Keratinocyte (primary cell): ENCODE results near the gene DMRT2. TPM values are rescaled to one million over a fixed set of nuclear protein-coding genes. Genes with fewer than 3 reads are reported as not detected.

Source experiments
- DNase-seq: peaks from one replicate; pipeline ENCODE4 v3.0.0-alpha.2; 2011; ENCODE audit warnings: low read depth, missing footprints, low spot score
- FAIRE-seq: peaks from 2 replicates; lab custom pipeline; 2011; peaks lifted over from hg19 to GRCh38; lab: Jason Lieb, UNC
- H2AFZ ChIP-seq: 2 replicates; pipeline ENCODE4 v1.6.0; 2012; ENCODE audit warnings: low read length, control low read depth, inconsistent platforms; ENCODE audit not compliant: control insufficient read depth
- H3K27ac ChIP-seq: 2 replicates; pipeline ENCODE4 v1.5.1; 2011; ENCODE audit warnings: low read length; ENCODE audit not compliant: control insufficient read depth, insufficient read depth
- H3K27me3 ChIP-seq: 3 replicates; pipeline ENCODE4 v1.6.0; 2011; ENCODE audit warnings: low read length; ENCODE audit not compliant: control insufficient read depth, insufficient read depth; ENCODE audit errors: extremely low read depth
- H3K36me3 ChIP-seq, 2 experiments: 2 replicates in 1 of 2; 3 replicates in 1 of 2; pipeline ENCODE4 v1.5.1; 2011; ENCODE audit warnings: low read length in 2 of 2, mild to moderate bottlenecking in 1 of 2; ENCODE audit not compliant: control insufficient read depth in 2 of 2, insufficient read depth in 2 of 2; ENCODE audit errors: extremely low read depth in 1 of 2
- H3K4me1 ChIP-seq: 3 replicates; pipeline ENCODE4 v1.5.1; 2011; ENCODE audit warnings: low read length; ENCODE audit not compliant: control insufficient read depth, insufficient read depth; ENCODE audit errors: extremely low read depth
- H3K4me2 ChIP-seq: 3 replicates; pipeline ENCODE4 v1.6.0; 2011; ENCODE audit warnings: low read depth, low read length; ENCODE audit not compliant: control insufficient read depth, insufficient read depth; ENCODE audit errors: extremely low read depth
- H3K4me3 ChIP-seq, 3 experiments: fragments of 200-600 bp in 1 of 3; sonication (generic) in 1 of 3; 2 replicates in 2 of 3; 3 replicates in 1 of 3; pipeline ENCODE4 v1.5.1; 2011 to 2016; ENCODE audit warnings: low read length in 3 of 3, mild to moderate bottlenecking in 3 of 3, control low read depth in 2 of 3, inconsistent platforms in 1 of 3, low read depth in 1 of 3, mixed read lengths in 1 of 3, mixed run types in 1 of 3, moderate library complexity in 1 of 3; ENCODE audit not compliant: control insufficient read depth in 2 of 3, insufficient read depth in 2 of 3; ENCODE audit errors: extremely low read depth in 1 of 3
- H3K79me2 ChIP-seq: 2 replicates; pipeline ENCODE4 v1.6.0; 2012; ENCODE audit warnings: low read length; ENCODE audit not compliant: control insufficient read depth, insufficient read depth
- H3K9ac ChIP-seq: 3 replicates; pipeline ENCODE4 v1.6.0; 2011; ENCODE audit warnings: low read length; ENCODE audit not compliant: control insufficient read depth, insufficient read depth; ENCODE audit errors: extremely low read depth
- H3K9me1 ChIP-seq: 3 replicates; pipeline ENCODE4 v1.6.0; 2011; ENCODE audit warnings: low read length; ENCODE audit not compliant: control insufficient read depth, insufficient read depth; ENCODE audit errors: extremely low read depth
- H3K9me3 ChIP-seq: 2 replicates; pipeline ENCODE4 v1.5.1; 2012; ENCODE audit warnings: low read depth, low read length; ENCODE audit not compliant: control insufficient read depth
- H4K20me1 ChIP-seq: 3 replicates; pipeline ENCODE4 v1.6.0; 2011; ENCODE audit warnings: low read length; ENCODE audit not compliant: control insufficient read depth, insufficient read depth; ENCODE audit errors: extremely low read depth
- CTCF ChIP-seq, 3 experiments: IDR thresholded peaks in 1 of 3; conservative IDR thresholded peaks in 1 of 3; optimal IDR thresholded peaks in 1 of 3; 2 replicates in 2 of 3; 3 replicates in 1 of 3; pipeline versions ENCODE3 to v1.5.1; 2011; ENCODE audit warnings: low read length in 3 of 3, mild to moderate bottlenecking in 3 of 3, moderate library complexity in 2 of 3, control low read depth in 1 of 3, inconsistent platforms in 1 of 3; ENCODE audit not compliant: insufficient read depth in 2 of 3; ENCODE audit errors: extremely low read depth in 1 of 3
- EZH2 ChIP-seq: IDR thresholded peaks from one replicate; pipeline ENCODE4 v1.6.1; 2012; ENCODE audit warnings: inconsistent platforms, mild to moderate bottlenecking, low read length, moderate library complexity
- dilution Hi-C: fragments of 300-500 bp; cut with MboI; formaldehyde crosslinking; loops from one replicate; pipeline ENCODE4 v1.7.0; 2020; ENCODE audit warnings: low sequenced_read_pairs; ENCODE audit not compliant: extremely low pct_ligation_motif_present
- polyA plus RNA-seq, 5 experiments: library from polyadenylated mRNA; depleted of rRNA in 3 of 5; stranded (reverse) in 3 of 5; stranded (forward) in 1 of 5; unstranded in 1 of 5; fragments of >200 nt; gene quantifications; 1 replicate in 1 of 5; 2 replicates in 3 of 5; 3 replicates in 1 of 5; pipeline versions ENCODE4 v1.2.1 to v1.2.3, GENCODE V29; 2011 to 2012; ENCODE audit warnings: missing spikeins in 2 of 5, low read depth in 1 of 5, low replicate concordance in 1 of 5

Gene DMRT2
- polyA plus RNA-seq, 1 donor (not counting 4 experiments of a cell fraction or from before 2014, with no cell fraction given) = not detected

- Histone ChIP-seq H3K27me3 (no peaks in the 10 kb centered on the region), H2AFZ (no peak overlapping the region), H3K9me3 (no peaks in the 10 kb centered on the region), H3K4me3 (no peak overlapping the region), H3K27ac (no peak overlapping the region), H3K4me1 (no peaks in the 10 kb centered on the region), H4K20me1 (no peaks in the 10 kb centered on the region), H3K79me2 (no peaks in the 10 kb centered on the region), H3K36me3 (no peaks in the 10 kb centered on the region), H3K9me1 (no peaks in the 10 kb centered on the region), H3K9ac (no peak overlapping the region), H3K4me2 (no peak overlapping the region)
- TF ChIP-seq EZH2 = no peak
- no peak for TF ChIP-seq CTCF (optimal IDR thresholded peaks at IDR 0.05 in 1 of 3, IDR thresholded peaks at IDR 0.05 in 1 of 3, conservative IDR thresholded peaks at IDR 0.05 in 1 of 3; ENCODE audit: extremely low read depth in 1 of 3, insufficient read depth in 2 of 3, low read length in 3 of 3)
- DNase-seq = no peak
- dilution Hi-C loops = no loop called here
- no peak for FAIRE-seq
These were observed 15.0 kb downstream of the DMRT2 start for GRCh38 chr9:1065130-1065529.

- H3K27me3 ChIP-seq = no peaks in the 10 kb centered on the region
- no peak for FAIRE-seq
These were observed 20.5 kb downstream of the DMRT2 start for GRCh38 chr9:1070692-1071091.

More at GRCh38 chr9:1070692-1071091, 20.5 kb downstream of the DMRT2 start:
- no peaks in the 10 kb centered on the region for H3K9me3 ChIP-seq
- H3K79me2 ChIP-seq = no peaks in the 10 kb centered on the region
- DNase-seq = no peak
- dilution Hi-C loops = no loop called here
- no peak overlapping the region for H3K9ac ChIP-seq
- no peak overlapping the region for H3K4me2 ChIP-seq
- H3K36me3 ChIP-seq = no peaks in the 10 kb centered on the region
- H2AFZ ChIP-seq = no peak overlapping the region
- H4K20me1 ChIP-seq = no peaks in the 10 kb centered on the region
- H3K27ac ChIP-seq = no peak overlapping the region
- no peaks in the 10 kb centered on the region for H3K9me1 ChIP-seq
- TF ChIP-seq EZH2 (no peak), CTCF (optimal IDR thresholded peaks at IDR 0.05 in 1 of 3, IDR thresholded peaks at IDR 0.05 in 1 of 3, conservative IDR thresholded peaks at IDR 0.05 in 1 of 3; ENCODE audit: extremely low read depth in 1 of 3, insufficient read depth in 2 of 3, low read length in 3 of 3) (no peak)
- H3K4me3 ChIP-seq = no peak overlapping the region
- H3K4me1 ChIP-seq = no peaks in the 10 kb centered on the region
